ENCODE results near the gene ADAMTS3.

- no peak for TF ChIP-seq CTCF (IDR thresholded peaks at IDR 0.05)
- TF ChIP-seq POLR2A (IDR thresholded peaks at IDR 0.05), result no peak
Measured at GRCh38 chr4:72531768-72532290, 37.2 kb downstream of the ADAMTS3 start.
